ENCODE results near the gene TNRC6C. TPM values are rescaled to one million over a fixed set of nuclear protein-coding genes. Genes with fewer than 3 reads are reported as not detected.
"Not testable (repeated sequence)": the region's sequence is repeated elsewhere in the genome, so short reads cannot be mapped to it uniquely, and the experiment has no call there.

Gene TNRC6C
- polyA plus RNA-seq, 4 donors: 12.7 to 16.2 (median 13.7) TPM

GRCh38 chr17:78075011-78075410 is 116.5 kb downstream of the TNRC6C start:
- no peak for DNase-seq (ENCODE audit: low read depth in 4 of 4, low spot score in 3 of 4)

- DNase-seq (ENCODE audit: low read depth in 4 of 4, low spot score in 3 of 4): no peak
These were observed 117.0 kb downstream of the TNRC6C start for GRCh38 chr17:78075545-78075944.

- DNase-seq (ENCODE audit: low read depth in 4 of 4, low spot score in 3 of 4): no peak
These were observed 120.8 kb downstream of the TNRC6C start for GRCh38 chr17:78079253-78079652.

- DNase-seq (ENCODE audit: low read depth in 4 of 4, low spot score in 3 of 4): no peak
These were observed 123.0 kb downstream of the TNRC6C start for GRCh38 chr17:78081551-78081950.

GRCh38 chr17:78082355-78082872 is 123.9 kb downstream of the TNRC6C start:
- not testable (repeated sequence) for DNase-seq (ENCODE audit: low read depth in 4 of 4, low spot score in 3 of 4)

- no peak for DNase-seq (ENCODE audit: low read depth in 4 of 4, low spot score in 3 of 4)
These were observed 124.5 kb downstream of the TNRC6C start for GRCh38 chr17:78082988-78083387.

- no peak for DNase-seq (ENCODE audit: low read depth in 4 of 4, low spot score in 3 of 4)
These were observed 128.2 kb downstream of the TNRC6C start for GRCh38 chr17:78086740-78087139.

GRCh38 chr17:78088529-78088928 is 130.0 kb downstream of the TNRC6C start:
- no peak for DNase-seq (ENCODE audit: low read depth in 4 of 4, low spot score in 3 of 4)

- DNase-seq (ENCODE audit: low read depth in 4 of 4, low spot score in 3 of 4): no peak
These were observed 131.2 kb downstream of the TNRC6C start for GRCh38 chr17:78089576-78090281.

- DNase-seq (ENCODE audit: low read depth in 4 of 4, low spot score in 3 of 4): no peak
These were observed 134.4 kb downstream of the TNRC6C start for GRCh38 chr17:78092794-78093324.

GRCh38 chr17:78095035-78095434 is 136.5 kb downstream of the TNRC6C start:
- DNase-seq (ENCODE audit: low read depth in 4 of 4, low spot score in 3 of 4): no peak

GRCh38 chr17:78096093-78096492 is 137.6 kb downstream of the TNRC6C start:
- DNase-seq (ENCODE audit: low read depth in 4 of 4, low spot score in 3 of 4): no peak

- DNase-seq (ENCODE audit: low read depth in 4 of 4, low spot score in 3 of 4): no peak
These were observed 142.6 kb downstream of the TNRC6C start for GRCh38 chr17:78101112-78101511.

- no peak for DNase-seq (ENCODE audit: low read depth in 4 of 4, low spot score in 3 of 4)
These were observed 143.0 kb downstream of the TNRC6C start for GRCh38 chr17:78101542-78101941.

- DNase-seq (ENCODE audit: low read depth in 4 of 4, low spot score in 3 of 4): no peak
These were observed 144.8 kb downstream of the TNRC6C start for GRCh38 chr17:78103311-78103710.

- no peak for DNase-seq (ENCODE audit: low read depth in 4 of 4, low spot score in 3 of 4)
These were observed 146.0 kb downstream of the TNRC6C start for GRCh38 chr17:78104540-78104941.

GRCh38 chr17:78105101-78105500 is 146.6 kb downstream of the TNRC6C start:
- DNase-seq (ENCODE audit: low read depth in 4 of 4, low spot score in 3 of 4): no peak

- DNase-seq (ENCODE audit: low read depth in 4 of 4, low spot score in 3 of 4): no peak
These were observed 147.0 kb downstream of the TNRC6C start for GRCh38 chr17:78105551-78105950.

GRCh38 chr17:78106211-78106610 is 147.7 kb downstream of the TNRC6C start:
- no peak for DNase-seq (ENCODE audit: low read depth in 4 of 4, low spot score in 3 of 4)

GRCh38 chr17:78107457-78107856 is 149.0 kb downstream of the TNRC6C start:
- no peak for DNase-seq (ENCODE audit: low read depth in 4 of 4, low spot score in 3 of 4)

GRCh38 chr17:78107976-78108725 is 149.6 kb downstream of the TNRC6C start:
- DNase-seq (ENCODE audit: low read depth in 4 of 4, low spot score in 3 of 4): no peak
